ENCODE results near the gene SLC37A3. TPM values are rescaled to one million over a fixed set of nuclear protein-coding genes. Genes with fewer than 3 reads are reported as not detected.

Gene SLC37A3
- total RNA-seq, 4 donors from 2014 or later: 35.2 to 87.2 (median 52.7) TPM

- WGBS, 2 donors (ENCODE audit: low coverage in 1 of 2): 45 to 53% methylated on average over 2 to 3 of the region's 3 CpGs
- no peak for ATAC-seq
- Histone ChIP-seq H3K27ac (no peak overlapping the region), H3K4me3 (no peak overlapping the region), H3K27me3 (no peaks in the 10 kb centered on the region), H3K36me3 (no peaks in the 10 kb centered on the region), H3K4me1 (peaks cover 0 to 47% (median 8%) of the 10 kb centered on the region in 3 donors), H3K9me3 (no peaks in the 10 kb centered on the region)
- TF ChIP-seq POLR2A (IDR thresholded peaks at IDR 0.05): no peak
- no peak for TF ChIP-seq EP300 (IDR thresholded peaks at IDR 0.05)
- TF ChIP-seq CTCF (IDR thresholded peaks at IDR 0.05): no peak
- TF ChIP-seq POLR2AphosphoS5 (IDR thresholded peaks at IDR 0.05): no peak
These were observed 87.9 kb downstream of the SLC37A3 start for GRCh38 chr7:140310337-140311002.

DNA sequence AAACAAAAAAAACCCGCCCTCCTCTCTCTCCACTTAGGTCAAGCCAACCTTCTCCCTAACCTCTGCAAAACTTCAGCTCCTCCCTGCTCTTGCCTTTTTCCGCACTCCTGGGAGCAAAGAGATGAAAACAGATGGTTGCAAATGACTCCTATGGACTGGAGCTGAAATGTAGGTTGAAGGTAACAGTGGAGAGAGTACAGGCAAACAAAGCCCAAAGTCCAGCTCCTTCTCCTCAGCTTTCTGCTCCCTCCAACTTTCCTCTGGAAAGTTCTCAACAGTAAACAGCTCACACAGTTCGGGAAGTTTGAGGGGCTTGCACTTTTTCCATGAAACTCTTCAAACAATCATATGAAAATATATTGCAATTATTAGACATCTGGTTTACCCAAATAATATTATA, 90.3 kb downstream of the SLC37A3 start:
- H3K4me1 ChIP-seq: peaks cover 0 to 32% (median 0%) of the 10 kb centered on the region in 3 donors
- H3K27me3 ChIP-seq: no peaks in the 10 kb centered on the region
- H3K36me3 ChIP-seq: no peaks in the 10 kb centered on the region
- no peak for ATAC-seq
- no peaks in the 10 kb centered on the region for H3K9me3 ChIP-seq
- no peak overlapping the region for H3K4me3 ChIP-seq
- H3K27ac ChIP-seq: peak overlapping the region in 1 of 4 donors; percentile 62
- 62 to 69% methylated on average over 2 to 3 of the region's 3 CpGs for WGBS, 2 donors (ENCODE audit: low coverage in 1 of 2)
- TF ChIP-seq POLR2A (IDR thresholded peaks at IDR 0.05) (no peak), EP300 (IDR thresholded peaks at IDR 0.05) (no peak), CTCF (IDR thresholded peaks at IDR 0.05) (no peak), POLR2AphosphoS5 (IDR thresholded peaks at IDR 0.05) (no peak)

DNA sequence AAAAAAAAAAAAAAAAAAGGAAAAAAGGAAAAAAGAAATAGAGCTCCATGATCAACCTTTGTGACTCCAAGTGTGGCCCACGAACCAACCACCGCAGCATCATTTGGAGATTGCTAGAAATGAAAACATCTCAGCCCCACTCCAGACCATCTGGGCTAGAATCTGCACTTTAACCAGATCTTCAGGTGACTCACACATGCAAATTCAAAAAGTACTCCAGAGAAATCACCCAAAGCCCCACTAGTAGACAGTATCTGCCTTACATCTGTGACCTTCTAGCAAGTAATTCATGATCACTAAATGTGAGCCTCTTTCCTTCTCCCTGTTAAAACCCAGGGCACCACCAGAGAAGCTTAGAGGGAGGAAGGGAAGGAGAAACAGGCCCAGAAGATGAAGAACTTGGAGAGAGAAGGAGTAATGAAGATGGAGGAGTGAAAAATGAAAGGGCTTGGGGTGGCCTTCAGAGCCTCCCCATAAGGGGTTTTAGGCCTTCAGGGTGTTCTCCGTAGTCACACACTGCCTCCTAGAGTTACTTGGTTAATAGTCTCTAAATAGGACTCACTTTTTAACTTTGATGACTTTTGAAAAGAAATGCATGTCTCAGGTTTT, 94.0 kb downstream of the SLC37A3 start:
- TF ChIP-seq POLR2AphosphoS5 (IDR thresholded peaks at IDR 0.05) (no peak), CTCF (IDR thresholded peaks at IDR 0.05) (peak in 1 of 4 experiments; percentile 21)
- 86 to 93% methylated on average over 2 to 3 of the region's 3 CpGs for WGBS, 2 donors (ENCODE audit: low coverage in 1 of 2)
- H3K27me3 ChIP-seq: no peaks in the 10 kb centered on the region
- no peaks in the 10 kb centered on the region for H3K9me3 ChIP-seq
- H3K27ac ChIP-seq: no peak overlapping the region
- peaks cover 0 to 18% (median 0%) of the 10 kb centered on the region in 3 donors for H3K4me1 ChIP-seq
- peak; percentile 55 for ATAC-seq
- no peaks in the 10 kb centered on the region for H3K36me3 ChIP-seq
- no peak overlapping the region for H3K4me3 ChIP-seq

- ATAC-seq: no peak
- TF ChIP-seq CTCF (IDR thresholded peaks at IDR 0.05): no peak
- TF ChIP-seq POLR2A (IDR thresholded peaks at IDR 0.05): no peak
- TF ChIP-seq POLR2AphosphoS5 (IDR thresholded peaks at IDR 0.05): no peak
- no peak for TF ChIP-seq EP300 (IDR thresholded peaks at IDR 0.05)
- Histone ChIP-seq H3K4me3 (no peak overlapping the region), H3K4me1 (no peaks in the 10 kb centered on the region), H3K27ac (no peak overlapping the region), H3K9me3 (no peaks in the 10 kb centered on the region), H3K36me3 (no peaks in the 10 kb centered on the region), H3K27me3 (no peaks in the 10 kb centered on the region)
- WGBS, 2 donors (ENCODE audit: low coverage in 1 of 2): 80 to 86% methylated on average over 8 of the region's 13 CpGs
These were observed 97.8 kb downstream of the SLC37A3 start for GRCh38 chr7:140300243-140301136.

All from gastroesophageal sphincter (tissue), 4 donors.